ENCODE results near the gene MMP25. TPM values are rescaled to one million over a fixed set of nuclear protein-coding genes. Genes with fewer than 3 reads are reported as not detected.

Gene MMP25
- under 0.01 TPM in 2 replicates for total RNA-seq

GRCh38 chr16:3045758-3046640, at the start of gene MMP25:
MMP25 (plus strand) TSS chr16:3046561; CDS start chr16:3046918, 357 bp downstream.

GRCh38 chr16:3012828-3013420, 33.4 kb upstream of the MMP25 start, which contains the start of gene CLDN9:
CLDN9 (plus strand) TSS chr16:3012923; CDS start chr16:3013363, 440 bp downstream.

GRCh38 chr16:3017794-3018506, 28.4 kb upstream of the MMP25 start, which contains the start of gene CLDN6:
CLDN6 (minus strand) TSS chr16:3018183; CDS start chr16:3016021, 2,162 bp downstream.

GRCh38 chr16:3020247-3020603, 26.1 kb upstream of the MMP25 start, which contains the start of gene TNFRSF12A:
TNFRSF12A (plus strand) TSS chr16:3020368; CDS start chr16:3020398, 30 bp downstream.

GRCh38 chr16:3023669-3024478, 22.5 kb upstream of the MMP25 start, which contains the start of the genes HCFC1R1 and THOC6:
HCFC1R1 (minus strand) TSS chr16:3023942; CDS start chr16:3023941, 1 bp downstream.
THOC6 (plus strand) TSS chr16:3024035; CDS start chr16:3024327, 292 bp downstream.

GRCh38 chr16:3036726-3037315, 9.5 kb upstream of the MMP25 start, which contains the start of gene BICDL2:
BICDL2 (minus strand) TSS chr16:3036944; CDS start chr16:3035496, 1,448 bp downstream.

GRCh38 chr16:3065069-3065741, 18.8 kb downstream of the MMP25 start, which contains the start of gene IL32:
IL32 (plus strand) TSS chr16:3065640; CDS start chr16:3065812, 172 bp downstream.

GRCh38 chr16:3098459-3099394, 52.4 kb downstream of the MMP25 start, which contains the start of gene ZSCAN10:
ZSCAN10 (minus strand) TSS chr16:3099294; CDS start chr16:3092937, 6,357 bp downstream.

Other genes starting within 250 kb of the MMP25 start
- gene PRSS41, start 248.1 kb upstream of the MMP25 start, total RNA-seq, result not detected in 2 replicates
- gene PRSS21, start 229.3 kb upstream of the MMP25 start, total RNA-seq, result not detected in 2 replicates
- 0.45 and 1.0 TPM in 2 replicates for gene ZG16B, start 216.3 kb upstream of the MMP25 start, total RNA-seq
- gene PRSS22, start 188.4 kb upstream of the MMP25 start, total RNA-seq, result not detected in 2 replicates
- 72.8 and 91.0 TPM in 2 replicates for gene FLYWCH2, start 163.3 kb upstream of the MMP25 start, total RNA-seq
- 34.6 and 35.1 TPM in 2 replicates for gene FLYWCH1, start 134.6 kb upstream of the MMP25 start, total RNA-seq
- gene KREMEN2, start 82.3 kb upstream of the MMP25 start, total RNA-seq, result 0.15 TPM in 1 of 2 replicates, not detected in the other
- gene PAQR4, start 77.2 kb upstream of the MMP25 start, total RNA-seq, result 19.6 and 24.9 TPM in 2 replicates
- 47.6 and 51.1 TPM in 2 replicates for gene PKMYT1, start 66.1 kb upstream of the MMP25 start, total RNA-seq
- not detected in 2 replicates for gene CLDN9, start 33.6 kb upstream of the MMP25 start, total RNA-seq
- gene CLDN6, start 28.4 kb upstream of the MMP25 start, total RNA-seq, result 0.15 and 0.17 TPM in 2 replicates
- gene TNFRSF12A, start 26.2 kb upstream of the MMP25 start, total RNA-seq, result 376 and 378 TPM in 2 replicates
- 59.5 and 72.5 TPM in 2 replicates for gene HCFC1R1, start 22.6 kb upstream of the MMP25 start, total RNA-seq
- gene THOC6, start 22.5 kb upstream of the MMP25 start, total RNA-seq, result 39.4 and 46.1 TPM in 2 replicates
- gene BICDL2, start 9.6 kb upstream of the MMP25 start, total RNA-seq, result not detected in 2 replicates
- gene IL32, start 19.1 kb downstream of the MMP25 start, total RNA-seq, result 24.1 and 25.2 TPM in 2 replicates
- gene ZSCAN10, start 52.7 kb downstream of the MMP25 start, total RNA-seq, result not detected in 2 replicates
- gene ZNF205, start 66.0 kb downstream of the MMP25 start, total RNA-seq, result 13.8 and 14.6 TPM in 2 replicates
- gene ZNF213, start 88.5 kb downstream of the MMP25 start, total RNA-seq, result 4.2 TPM in 2 replicates
- not detected in 2 replicates for gene OR1F1, start 141.6 kb downstream of the MMP25 start, total RNA-seq
- gene ZNF200, start 188.6 kb downstream of the MMP25 start, total RNA-seq, result 3.4 and 4.0 TPM in 2 replicates
- gene MEFV, start 210.1 kb downstream of the MMP25 start, total RNA-seq, result not detected in 2 replicates
- 18.3 and 19.7 TPM in 2 replicates for gene ZNF263, start 236.9 kb downstream of the MMP25 start, total RNA-seq

Data from bronchus fibroblast of lung (primary cell).